A673 (cell line): ENCODE measurements around the gene CMTM8.

Experiments
- CTCF ChIP-seq: fragments of 300-800, 200-600 bp; sonication (generic); conservative IDR thresholded peaks from 2 replicates; pipeline ENCODE4 v1.5.1; 2017; ENCODE audit warnings: low read depth, mild to moderate bottlenecking, antibody characterized with exemption, low read length, moderate library complexity, mixed read lengths
- EZH2 ChIP-seq: fragments of 200-600 bp; sonication (generic); IDR thresholded peaks from 2 replicates; pipeline ENCODE4 v1.6.1; 2017; ENCODE audit warnings: borderline replicate concordance, low read depth, mild to moderate bottlenecking, mixed read lengths, antibody characterized with exemption, low read length; ENCODE audit not compliant: poor library complexity, severe bottlenecking

- TF ChIP-seq CTCF (no peak), EZH2 (no peak)
Measured at GRCh38 chr3:32322311-32322710, 83.8 kb downstream of the CMTM8 start.
